Effector CD8-positive, alpha-beta T cell (primary cell): Measurements from ENCODE around the gene TEPSIN.

Experiments used
- DNase-seq: peaks from one replicate; lab custom pipeline; 2025; lab: John Stamatoyannopoulos, UW

TEPSIN gene

DNA sequence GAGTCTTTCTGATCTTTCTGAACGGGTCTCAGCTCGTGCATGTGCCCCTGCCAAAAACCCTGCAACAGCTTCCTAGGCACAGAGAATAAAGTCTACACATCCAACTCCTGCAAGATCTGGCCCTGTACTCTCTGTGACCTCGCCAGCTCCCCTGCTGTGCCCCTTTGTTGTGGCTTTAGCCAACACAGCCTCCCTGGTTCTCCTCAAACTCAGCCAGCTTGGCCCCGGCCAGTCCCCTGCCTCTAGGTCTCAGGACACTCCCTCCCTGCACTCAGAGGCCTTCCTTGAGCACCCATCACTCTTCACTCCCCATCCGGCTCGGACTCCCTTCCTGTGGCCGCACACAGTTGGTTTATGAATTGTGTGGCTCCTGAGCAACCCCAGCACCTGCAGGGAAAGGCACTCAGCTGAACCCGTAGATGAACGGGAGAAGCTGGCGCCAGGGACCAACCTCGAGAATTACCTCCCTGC is 17.4 kb downstream of the TEPSIN start:
- no peak for DNase-seq

DNA sequence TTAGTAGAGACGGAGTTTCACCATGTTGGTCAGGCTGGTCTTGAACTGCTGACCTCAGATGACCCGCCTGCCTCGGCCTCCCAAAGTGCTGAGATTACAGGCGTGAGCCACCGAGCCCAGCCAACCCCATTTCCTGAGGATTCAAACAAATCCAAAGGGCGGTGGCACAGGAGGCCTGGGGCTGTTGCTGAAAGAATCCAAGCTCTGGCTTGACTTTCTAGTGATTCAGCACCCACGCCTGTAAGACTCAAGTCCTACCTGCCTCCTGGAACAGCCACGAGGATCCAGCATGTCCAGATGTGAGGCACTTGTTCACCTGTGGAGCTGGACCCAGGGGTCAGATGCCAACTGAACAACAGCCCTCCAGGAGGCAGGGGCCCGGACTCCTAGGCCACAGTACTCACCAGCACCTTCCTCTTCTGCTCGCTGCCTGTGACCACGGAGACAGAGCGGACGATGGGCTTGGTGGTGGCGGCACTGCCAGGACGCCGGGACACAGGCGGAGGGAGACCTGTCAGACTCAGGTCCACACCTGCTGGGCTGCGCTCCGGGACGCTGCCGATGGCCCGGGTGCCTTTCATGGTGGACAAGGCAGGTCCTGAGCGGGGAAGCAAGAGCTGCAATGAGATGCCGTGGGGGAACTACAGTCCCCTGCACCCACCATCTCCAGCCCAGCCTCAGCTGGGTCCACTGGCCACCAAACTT is 19.2 kb downstream of the TEPSIN start:
- no peak for DNase-seq

DNA sequence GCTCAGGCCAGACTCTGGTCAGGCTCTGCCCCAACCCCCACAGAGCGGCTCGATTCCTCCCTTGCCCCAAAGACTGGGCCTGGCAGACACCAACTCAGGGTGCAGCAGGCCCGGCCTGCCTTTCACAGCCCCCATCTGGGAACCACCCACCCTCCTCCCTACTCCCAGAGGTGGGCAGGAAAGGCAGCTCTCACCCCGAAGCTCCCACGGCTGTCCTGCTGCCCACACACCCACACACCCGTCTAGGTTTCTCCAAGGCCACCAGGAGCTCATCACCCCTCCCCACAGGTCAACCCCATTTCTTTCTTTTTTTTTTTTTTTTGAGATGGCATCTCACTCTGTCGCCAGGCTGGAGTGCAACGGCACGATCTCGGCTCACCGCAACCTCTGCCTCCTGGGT is 19.9 kb downstream of the TEPSIN start:
- no peak for DNase-seq

DNA sequence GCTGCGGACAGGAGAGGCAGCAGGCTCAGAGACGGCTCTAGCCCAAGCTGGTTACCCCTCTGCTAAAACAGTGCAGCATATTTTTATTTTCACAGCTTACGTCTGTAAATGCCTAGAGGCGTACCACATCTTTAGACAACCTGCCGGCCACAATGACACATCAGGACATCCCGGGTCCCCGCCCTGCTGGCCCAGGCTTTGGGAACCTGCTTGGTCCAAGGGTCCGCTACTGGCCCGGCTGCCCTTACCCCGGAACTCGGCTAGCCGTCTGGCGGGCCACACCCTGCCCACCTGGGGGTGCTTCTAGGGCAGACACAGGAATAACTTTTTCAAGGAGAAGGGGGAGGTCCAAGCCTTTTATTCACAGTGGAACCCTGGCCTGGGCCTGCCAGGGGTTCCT is 20.4 kb downstream of the TEPSIN start:
- no peak for DNase-seq

DNA sequence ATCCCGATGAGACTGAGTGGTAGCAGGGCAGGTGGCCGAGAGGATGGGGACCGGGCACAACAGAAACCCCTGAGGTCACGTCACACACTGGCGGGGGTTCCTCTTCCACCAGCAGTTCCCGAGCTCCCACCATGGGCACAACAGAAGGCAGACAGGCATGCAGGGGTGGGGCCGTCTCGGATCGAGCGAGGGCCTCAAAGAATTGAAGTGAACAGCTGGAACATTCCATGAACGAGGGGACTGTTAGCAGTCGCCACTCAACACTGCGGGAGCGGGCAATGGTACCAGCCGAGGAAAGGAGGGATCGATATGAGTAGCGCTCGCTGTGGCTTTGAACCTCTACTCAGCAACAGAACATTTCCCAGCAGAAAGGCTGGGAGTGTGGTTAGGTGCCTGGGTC is 21.4 kb downstream of the TEPSIN start:
- no peak for DNase-seq

DNA sequence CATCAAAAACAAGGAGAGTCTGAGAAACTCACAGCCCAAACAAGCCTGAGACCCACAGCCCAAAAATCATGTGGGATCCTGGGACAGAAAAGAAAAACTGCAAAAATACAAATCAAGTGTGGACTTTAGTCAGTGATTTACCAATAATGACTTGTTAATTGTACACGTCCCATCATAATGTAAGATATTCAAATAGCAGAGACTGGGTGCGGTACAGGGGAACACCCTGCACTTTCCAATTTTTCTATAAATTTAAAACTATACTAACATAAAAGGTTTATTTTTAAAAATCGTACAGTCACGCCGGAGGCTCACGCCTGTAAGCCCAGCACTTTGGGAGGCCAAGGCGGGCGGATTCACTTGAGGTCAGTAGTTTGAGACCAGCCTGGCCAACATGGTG is 24.9 kb downstream of the TEPSIN start:
- no peak for DNase-seq

DNA sequence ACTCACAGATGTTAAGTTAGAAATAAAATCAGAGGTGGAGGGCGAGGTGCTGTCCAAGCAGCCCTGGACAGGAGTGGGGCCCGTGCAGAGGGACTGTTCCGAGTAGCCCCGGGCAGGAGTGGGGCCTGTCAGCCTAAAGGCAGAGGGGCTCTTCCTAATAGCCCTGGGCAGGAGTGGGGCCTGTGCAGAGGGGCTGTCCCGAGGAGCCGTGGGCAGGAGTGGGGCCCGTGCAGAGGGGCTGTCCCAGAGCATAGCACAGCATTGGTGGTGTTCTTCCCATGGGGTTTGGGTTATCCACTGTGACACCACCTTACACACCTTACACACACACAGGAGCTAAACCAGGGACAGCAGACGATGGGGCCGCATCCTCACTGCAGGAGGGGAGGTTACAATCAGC is 26.5 kb downstream of the TEPSIN start:
- DNase-seq = no peak

DNA sequence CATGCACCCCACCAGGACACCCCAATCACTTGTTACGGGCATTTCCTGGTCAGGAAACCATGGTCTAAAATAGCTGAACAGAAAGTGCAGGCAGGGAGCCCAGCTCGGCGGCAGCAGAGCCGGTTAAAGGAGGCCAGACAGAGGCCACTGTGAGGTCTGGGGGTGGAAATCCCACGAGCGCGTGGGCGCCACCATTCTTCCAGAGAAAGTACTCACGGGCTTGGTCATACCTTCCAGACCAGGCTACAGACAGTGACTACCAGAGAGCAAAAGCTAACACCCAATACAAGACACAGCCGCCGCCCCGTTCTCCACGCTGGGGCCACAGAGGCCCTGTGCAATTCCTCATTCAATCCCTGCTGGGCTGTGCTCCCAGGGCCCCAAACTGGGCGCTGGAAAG is 28.0 kb downstream of the TEPSIN start:
- DNase-seq = no peak

DNA sequence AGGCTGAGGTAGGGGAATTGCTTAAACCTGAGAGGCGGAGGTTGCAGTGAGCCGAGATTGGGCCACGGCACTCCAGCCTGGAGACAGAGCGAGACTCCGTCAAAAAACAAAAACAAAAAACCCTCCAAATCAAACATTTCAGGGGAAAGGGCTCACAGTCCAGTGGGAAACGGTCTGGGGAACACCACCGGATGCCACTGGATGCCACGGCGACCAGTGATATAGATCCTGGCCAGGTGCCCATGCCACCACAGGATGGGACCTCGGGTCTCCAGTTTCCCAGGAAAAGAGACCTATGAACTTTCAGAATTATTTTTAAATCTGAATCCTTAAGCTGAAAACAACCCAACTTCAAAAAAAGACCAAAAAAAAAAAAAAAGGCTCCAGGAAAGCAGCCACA is 28.4 kb downstream of the TEPSIN start:
- DNase-seq = no peak

DNA sequence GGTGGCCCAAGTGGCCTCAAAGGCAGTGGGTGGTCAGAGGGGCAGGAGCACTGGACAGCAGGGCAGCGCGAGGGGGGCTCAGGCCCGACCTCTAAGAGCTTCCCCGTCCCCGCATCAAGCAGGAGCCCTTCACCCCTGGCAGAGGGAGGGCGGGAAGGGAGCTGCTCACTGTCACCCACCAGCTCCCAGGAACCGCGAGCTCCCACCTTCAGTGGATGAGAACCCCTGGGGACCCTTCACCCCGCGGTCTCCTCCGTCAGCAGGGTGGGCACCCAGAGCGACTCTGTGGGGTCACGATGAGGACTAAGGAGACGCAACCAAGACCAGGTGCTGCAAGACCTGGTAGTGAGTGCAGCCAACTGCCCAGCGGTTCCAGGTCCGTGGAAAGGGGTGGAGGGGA is 29.7 kb downstream of the TEPSIN start:
- no peak for DNase-seq

DNA sequence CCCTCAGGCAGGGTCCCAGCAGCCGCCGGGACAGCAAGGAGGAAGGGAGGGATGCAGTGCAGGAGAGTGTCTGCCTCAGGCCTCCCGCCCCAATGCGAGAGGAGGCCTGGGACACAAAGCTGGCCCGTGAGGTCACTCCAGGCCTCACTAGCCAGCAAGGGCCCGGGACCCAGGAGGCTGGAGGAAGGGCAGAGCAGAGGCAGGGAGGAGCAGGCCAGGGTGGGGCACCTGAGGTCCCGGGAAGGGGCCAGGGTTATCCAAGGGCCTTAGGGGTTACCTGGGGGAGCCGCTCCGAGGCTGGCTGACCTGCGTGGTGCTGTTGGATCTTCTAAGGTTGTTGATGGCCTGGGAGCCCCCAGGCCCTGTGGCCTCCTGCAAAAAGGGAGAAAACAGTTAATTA is 30.2 kb downstream of the TEPSIN start:
- DNase-seq = no peak

DNA sequence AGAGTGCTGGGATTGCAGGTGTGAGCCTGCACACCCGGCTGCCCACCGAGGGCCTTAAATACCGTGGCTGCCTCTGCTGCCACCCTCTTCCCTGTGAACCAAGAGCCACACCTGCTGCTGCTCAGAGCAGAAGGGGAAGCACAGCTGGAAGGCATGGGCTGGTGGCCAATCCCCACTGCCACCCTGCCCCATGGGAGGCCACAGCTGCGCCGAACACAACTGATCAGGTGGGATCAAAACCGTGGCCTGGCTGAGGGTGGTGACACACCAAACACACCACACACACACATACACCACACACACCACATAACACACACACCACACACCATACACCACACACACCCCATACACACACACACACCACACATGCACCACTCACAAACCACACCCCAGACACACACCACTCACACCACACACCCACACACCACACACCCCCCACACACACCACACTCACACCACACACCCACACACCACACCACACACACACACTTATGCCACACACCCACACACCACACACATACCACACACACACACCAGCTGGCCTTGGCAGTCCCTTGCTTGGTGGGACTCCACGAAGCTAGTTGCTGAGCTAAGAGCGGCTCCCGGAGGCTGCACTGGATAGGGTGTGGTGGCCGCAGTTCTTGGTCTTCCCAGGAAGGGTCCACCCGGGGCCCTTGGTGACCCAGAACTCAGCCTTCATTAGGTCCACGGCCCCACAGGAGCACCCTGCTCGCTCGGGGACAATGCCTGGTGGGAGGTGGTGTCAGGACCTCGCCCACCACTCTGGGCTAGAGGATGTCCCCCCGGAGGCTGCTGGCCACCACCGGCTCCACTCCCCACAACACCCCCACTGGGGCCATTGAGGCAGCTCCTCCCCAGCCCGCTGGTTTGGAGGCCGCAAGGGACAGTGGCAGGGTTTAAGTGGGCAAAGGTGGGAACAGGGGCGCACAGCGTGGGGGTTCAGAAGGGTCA is 31.0 kb downstream of the TEPSIN start:
- DNase-seq = no peak

DNA sequence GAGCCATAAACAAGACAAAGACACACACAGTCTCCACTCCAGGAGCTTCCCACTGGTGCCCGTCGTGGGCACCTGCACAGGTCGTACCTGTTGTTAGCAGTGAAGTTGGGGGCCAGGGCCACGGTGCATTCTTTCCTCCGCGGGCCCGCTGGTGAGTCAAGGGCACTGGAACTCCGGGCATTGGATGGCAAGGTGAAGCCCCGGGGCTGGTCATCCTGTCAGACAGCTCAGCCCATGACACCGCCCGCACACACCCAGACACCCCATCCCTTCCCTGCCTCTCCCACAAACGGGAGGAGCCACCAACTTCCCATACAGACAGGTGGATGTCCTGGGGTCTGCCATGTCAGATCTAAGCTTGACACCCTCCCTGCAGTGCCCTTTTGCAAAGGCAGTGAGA is 32.2 kb downstream of the TEPSIN start:
- no peak for DNase-seq

DNA sequence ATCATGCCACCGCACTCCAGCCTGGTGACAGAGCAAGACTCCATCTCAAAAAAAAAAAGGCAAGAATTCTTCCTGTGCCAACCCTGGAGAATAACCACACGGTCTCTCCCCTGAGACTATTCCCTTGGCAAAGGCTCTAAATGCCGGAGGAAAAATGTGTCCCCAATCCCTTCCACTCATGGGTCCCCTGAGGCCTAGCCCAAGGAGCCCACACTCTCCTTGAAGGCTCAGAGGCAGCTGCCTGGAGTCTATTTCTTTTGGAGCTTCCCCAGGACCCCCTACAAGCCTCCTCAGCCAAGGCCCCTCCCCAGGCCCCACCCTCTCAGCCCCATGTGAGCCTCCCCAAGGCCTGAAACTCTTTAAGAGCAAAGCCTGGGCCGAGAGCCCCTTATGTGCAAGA is 32.7 kb downstream of the TEPSIN start:
- DNase-seq = no peak

DNA sequence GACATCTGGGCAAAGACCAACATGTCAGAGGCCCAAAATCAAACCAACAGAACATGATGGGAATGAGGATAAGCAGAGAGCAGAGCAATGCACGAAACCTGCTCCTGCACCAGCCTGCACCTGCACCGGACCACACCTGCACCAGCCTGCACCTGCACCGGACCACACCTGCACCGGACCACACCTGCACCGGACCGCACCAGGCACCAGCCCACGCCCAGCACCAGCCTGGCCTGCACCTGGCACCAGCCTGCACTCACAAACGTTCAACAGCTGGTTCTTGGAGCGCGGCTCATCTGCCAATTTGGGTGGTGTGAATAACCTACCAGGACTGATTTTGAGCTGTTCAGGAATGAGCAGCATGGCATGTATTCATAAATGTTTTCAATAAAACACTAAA is 34.3 kb downstream of the TEPSIN start:
- DNase-seq = no peak

DNA sequence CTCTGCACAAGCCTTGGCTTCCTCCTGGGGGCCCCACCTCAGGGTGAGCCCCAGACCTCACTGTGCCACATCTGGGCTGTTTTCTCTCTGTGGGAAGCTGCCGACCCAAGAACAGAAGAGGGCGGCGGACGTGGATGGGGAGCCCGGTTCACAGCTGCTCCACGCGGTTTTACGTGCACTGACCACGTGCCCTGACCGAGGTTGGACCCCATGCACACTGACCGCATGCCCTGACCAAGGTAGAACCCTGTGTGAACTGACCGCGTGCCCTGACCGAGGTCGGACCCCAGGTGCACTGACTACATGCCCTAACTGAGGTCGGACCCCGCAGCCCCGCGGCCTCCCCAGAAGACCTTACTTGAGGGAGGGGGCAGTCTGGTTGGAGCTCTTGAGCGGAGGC is 35.7 kb downstream of the TEPSIN start:
- DNase-seq = no peak

DNA sequence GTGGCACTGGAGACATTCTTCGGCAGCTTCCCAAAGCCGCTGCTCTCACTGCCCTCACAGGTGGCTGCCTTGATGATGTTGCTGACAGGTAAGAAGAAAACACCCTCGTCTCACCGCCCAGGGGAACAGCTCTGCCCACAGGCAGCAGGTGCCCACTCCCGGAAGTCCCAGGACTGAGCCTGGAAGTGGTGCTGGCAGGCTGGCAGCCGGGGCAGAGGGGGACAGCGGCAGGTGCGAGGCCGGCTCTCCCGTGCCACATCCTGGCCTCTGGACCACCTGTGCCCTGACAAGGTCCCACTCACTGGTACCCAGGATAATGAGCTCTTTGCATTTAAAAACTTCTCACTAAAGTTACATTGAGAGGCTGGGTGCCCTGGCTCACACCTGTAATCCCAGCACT is 36.5 kb downstream of the TEPSIN start:
- no peak for DNase-seq

DNA sequence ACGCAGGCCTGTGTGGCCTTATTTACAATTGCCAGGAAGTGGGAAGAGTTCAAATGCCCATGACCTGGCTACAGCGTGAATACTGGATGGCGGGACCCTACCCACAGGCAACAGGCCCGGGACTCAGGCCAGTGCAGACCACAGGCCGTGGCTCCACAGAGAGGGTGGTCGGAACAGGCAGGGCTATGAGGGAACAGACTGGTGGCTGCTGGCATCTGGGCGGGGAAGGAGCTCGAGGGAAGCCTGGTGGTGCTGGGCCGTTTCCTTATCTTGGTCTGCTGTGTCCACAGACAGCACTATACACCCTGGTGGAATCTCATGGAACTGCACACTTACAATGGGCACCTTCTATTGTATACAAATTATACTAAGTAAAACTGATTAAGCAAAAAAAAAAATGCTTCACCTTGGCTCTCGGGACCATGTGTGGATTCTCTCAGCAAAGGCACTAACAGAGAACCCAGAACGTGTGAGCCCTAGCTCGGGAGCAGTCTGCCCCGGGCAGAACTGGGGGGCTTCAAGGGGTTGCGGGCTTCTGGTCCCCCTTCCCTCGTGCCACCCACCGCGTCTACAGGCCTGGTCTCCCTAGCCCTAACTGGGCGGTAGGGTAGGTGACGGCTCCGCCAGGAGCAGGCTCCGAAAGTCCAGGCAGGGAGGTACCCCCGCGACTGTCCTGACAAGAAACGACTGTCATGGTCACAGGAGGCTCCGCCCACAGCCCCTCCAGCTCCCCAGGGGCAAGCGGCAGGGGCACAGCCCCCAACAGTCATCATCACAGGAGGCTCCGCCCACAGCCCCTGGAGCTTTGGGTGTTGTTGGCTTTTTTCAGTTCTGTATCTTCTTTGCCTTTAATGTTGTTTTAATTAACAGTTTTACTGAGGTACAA is 37.9 kb downstream of the TEPSIN start:
- DNase-seq = no peak

DNA sequence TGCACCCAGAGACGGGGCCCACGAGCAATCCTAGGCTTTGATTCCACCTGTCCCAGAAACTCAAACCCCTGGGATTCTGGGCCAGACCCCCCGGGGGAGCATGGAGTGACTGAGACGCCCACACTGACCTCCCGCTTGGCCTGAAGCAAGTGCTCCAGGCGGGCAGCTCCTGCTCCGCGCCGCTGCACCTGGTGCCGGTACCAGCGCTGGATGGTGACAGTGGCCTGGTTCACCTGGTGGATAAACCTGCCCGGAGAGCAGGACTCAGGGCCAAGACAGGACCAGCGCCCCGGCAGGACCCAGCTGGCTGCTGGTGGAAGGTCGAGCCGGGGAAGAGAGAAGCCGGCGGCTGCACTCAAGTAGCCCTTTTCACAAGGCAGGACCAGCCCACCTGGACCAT is 38.7 kb downstream of the TEPSIN start:
- no peak for DNase-seq

DNA sequence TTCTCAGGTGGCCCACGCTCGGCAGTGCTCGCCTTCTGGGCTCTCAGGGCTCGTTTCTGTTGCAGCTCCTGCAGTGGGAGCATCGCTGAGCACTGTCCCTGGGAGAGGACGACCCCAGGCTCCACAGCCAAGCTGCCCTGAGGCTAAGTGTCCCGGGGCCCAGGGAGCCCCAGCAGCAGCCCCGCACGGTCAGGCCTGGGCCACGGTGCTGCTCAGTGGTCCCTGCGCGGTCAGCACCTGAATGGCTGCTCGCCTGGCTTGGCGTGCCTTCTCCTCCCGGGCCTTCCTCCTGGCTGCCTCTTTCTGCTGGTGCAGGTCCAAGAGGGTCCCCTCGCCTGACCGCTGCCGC is 39.4 kb downstream of the TEPSIN start:
- no peak for DNase-seq

DNA sequence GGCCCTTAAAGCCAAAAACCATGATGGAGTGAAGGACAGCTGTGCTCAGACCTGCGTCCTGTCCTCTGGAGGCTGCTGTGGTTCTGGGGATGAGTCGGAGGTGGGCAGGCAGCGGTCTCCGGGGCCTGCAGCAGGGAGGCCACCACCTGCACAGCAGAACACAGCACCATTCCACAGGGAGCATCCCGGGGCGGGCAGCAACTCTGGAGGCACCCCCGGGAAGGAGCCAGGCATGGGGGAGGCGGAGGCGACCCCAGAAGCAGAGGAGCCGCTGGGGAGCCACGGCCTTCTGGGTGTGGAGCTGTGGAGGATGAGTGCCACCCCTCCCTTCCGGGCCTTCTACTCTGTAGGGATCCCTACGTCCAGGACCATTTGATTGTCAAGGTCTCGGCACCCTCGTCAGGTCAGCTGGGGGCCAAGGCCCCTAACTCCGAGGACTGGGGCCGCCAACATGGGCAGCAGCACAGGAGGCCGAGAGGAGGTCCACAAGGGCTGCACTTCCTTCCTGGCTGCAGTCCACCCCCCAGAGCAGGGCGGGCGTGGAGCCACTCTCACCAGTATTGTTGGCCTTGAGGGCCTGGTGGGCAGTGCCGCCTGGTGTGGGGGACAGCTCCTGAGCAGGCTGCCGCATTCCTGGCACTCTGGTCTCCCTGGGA is 39.9 kb downstream of the TEPSIN start:
- DNase-seq = no peak
